ENCODE data around the gene FTH1.

Gene FTH1

GRCh38 chr11:61918251-61918937 is 49.0 kb downstream of the FTH1 start:
- in situ Hi-C loops (cut with MboI; ENCODE audit: low pct_unique_long_range_greater_than_20kb, low sequenced_read_pairs, unreplicated experiment) = no loop called here
- peak; percentile 31 for DNase-seq (ENCODE audit: low spot score)
- TF ChIP-seq CTCF (IDR thresholded peaks at IDR 0.05; ENCODE audit: extremely low read depth, insufficient read depth, missing control alignments) = no peak

DNA sequence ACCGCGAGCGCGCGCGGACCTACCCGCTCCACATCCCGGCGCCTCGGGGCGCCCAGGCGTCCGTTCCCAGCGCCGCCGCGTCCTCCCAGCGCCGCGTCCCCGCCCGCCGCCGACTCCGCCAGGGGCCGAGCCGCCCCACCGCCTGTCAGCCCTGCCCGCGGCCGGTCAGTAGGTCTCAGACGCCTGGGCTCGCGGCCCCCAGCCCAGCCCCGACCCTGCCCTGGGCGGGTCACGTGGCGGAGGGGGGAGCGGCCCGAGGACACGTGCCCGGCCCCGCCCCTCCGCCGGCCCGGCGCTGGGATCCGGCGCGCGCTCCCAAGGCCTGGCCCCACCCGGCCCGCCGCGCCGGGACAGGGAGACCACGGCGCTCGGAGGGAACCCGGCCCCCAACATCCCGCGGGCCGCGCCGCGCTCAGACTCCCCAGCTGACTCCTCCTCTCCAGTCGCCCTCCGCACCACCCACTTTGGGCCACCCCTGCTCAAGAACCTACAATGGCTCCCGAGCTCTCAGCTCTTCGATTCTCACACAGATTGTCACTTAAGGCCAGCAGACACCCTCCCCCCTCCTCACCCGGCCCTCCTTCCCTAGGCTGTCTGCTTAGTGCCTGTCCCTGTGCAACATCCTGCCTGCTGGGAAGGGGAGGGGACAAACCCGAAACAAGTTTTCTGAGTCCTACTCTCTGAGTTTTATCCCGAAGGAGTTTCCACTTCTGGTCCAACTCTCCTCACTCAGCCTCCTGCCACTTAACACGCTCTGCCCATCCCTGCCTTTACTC is 49.9 kb downstream of the FTH1 start, which contains the start of gene RAB3IL1:
Gene RAB3IL1, minus strand, starts transcription at position 233 of the 776 bp plus-strand sequence. Its CDS starts 199 bp downstream, at position 34.
- no peak for TF ChIP-seq CTCF (IDR thresholded peaks at IDR 0.05; ENCODE audit: extremely low read depth, insufficient read depth, missing control alignments)
- DNase-seq (ENCODE audit: low spot score) = peak; percentile 48
- in situ Hi-C loops (cut with MboI; ENCODE audit: low pct_unique_long_range_greater_than_20kb, low sequenced_read_pairs, unreplicated experiment) = no loop called here

DNA sequence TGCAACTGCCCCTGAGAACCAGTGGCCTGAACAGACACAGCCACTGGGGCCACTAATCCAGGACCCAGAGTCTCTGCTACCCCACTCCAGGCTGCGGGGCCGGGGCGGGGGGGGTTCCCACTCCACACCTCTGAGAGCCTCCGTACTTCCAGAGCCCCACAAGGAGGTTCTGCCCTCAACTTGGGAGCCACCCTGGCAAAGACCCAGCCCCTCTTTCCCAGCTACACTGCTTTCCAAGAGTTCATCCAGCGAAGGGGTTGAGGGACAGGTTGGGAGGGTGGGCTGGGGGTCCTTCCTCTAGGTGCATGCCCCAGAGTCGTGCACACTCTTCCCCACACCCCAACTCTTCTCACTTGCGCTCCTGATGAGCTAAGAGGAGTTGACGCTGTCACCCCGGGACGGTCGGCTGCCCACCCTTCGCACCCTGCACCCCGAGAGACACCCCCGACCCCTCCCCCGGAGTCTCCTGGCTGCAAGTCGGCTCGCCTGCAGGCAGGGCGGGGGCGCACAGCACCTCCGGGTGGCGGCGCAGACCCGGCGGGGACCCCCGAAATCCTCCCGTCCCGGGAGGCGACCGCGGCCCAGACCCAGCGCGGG is 50.6 kb downstream of the FTH1 start:
- no peak for TF ChIP-seq CTCF (IDR thresholded peaks at IDR 0.05; ENCODE audit: extremely low read depth, insufficient read depth, missing control alignments)
- DNase-seq (ENCODE audit: low spot score) = peak; percentile 42
- in situ Hi-C loops (cut with MboI; ENCODE audit: low pct_unique_long_range_greater_than_20kb, low sequenced_read_pairs, unreplicated experiment) = no loop called here

- no peak for TF ChIP-seq CTCF (IDR thresholded peaks at IDR 0.05; ENCODE audit: extremely low read depth, insufficient read depth, missing control alignments)
- in situ Hi-C loops (cut with MboI; ENCODE audit: low pct_unique_long_range_greater_than_20kb, low sequenced_read_pairs, unreplicated experiment) = no loop called here
- no peak for DNase-seq (ENCODE audit: low spot score)
Measured at GRCh38 chr11:61914471-61915171, 52.8 kb downstream of the FTH1 start.

All from GM13977 (cell line).